Measurements from ENCODE around the gene TBC1D10A.

DNA sequence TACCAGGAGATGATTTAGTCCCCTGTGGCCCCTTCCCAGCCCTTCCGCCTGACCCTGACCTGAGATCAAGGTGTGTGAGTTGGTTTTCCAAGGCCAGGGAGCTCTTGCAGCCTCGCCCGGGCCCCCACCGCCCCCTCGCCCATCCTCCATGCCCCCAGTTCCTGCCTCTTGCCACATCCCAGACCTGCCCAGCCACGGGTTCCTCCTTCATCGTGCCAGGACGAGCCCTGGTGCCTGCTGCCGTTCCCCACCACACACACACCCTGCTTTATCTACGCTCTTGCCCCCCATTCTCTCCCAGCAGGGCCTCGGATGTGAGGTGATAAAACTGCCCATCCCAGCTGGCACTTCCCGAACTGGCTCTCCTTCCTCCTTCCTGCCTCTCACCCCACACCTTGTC is 78.8 kb downstream of the TBC1D10A start:
- TF ChIP-seq, protein P1, sequence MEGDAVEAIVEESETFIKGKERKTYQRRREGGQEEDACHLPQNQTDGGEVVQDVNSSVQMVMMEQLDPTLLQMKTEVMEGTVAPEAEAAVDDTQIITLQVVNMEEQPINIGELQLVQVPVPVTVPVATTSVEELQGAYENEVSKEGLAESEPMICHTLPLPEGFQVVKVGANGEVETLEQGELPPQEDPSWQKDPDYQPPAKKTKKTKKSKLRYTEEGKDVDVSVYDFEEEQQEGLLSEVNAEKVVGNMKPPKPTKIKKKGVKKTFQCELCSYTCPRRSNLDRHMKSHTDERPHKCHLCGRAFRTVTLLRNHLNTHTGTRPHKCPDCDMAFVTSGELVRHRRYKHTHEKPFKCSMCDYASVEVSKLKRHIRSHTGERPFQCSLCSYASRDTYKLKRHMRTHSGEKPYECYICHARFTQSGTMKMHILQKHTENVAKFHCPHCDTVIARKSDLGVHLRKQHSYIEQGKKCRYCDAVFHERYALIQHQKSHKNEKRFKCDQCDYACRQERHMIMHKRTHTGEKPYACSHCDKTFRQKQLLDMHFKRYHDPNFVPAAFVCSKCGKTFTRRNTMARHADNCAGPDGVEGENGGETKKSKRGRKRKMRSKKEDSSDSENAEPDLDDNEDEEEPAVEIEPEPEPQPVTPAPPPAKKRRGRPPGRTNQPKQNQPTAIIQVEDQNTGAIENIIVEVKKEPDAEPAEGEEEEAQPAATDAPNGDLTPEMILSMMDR (conservative IDR thresholded peaks at IDR 0.05; ENCODE audit: low read depth, low read length) = no peak
- no peak for TF ChIP-seq EZH2 (IDR thresholded peaks at IDR 0.05; ENCODE audit: borderline replicate concordance, low read depth, low read length, poor library complexity, severe bottlenecking)
